ENCODE data around the gene DCAF15.

The DCAF15 gene

GRCh38 chr19:13931391-13932148 lies 20.7 kb upstream of the DCAF15 start:
- no peak for DNase-seq

- DNase-seq: no peak
Measured at GRCh38 chr19:13932149-13932637, 20.1 kb upstream of the DCAF15 start.

- no peak for DNase-seq
Measured at GRCh38 chr19:13932911-13933393, 19.4 kb upstream of the DCAF15 start.

GRCh38 chr19:13934785-13935109 lies 17.6 kb upstream of the DCAF15 start:
- no peak for DNase-seq

- DNase-seq: no peak
Measured at GRCh38 chr19:13935765-13936510, 16.4 kb upstream of the DCAF15 start.

GRCh38 chr19:13937479-13938300 lies 14.6 kb upstream of the DCAF15 start:
- no peak for DNase-seq

- no peak for DNase-seq
Measured at GRCh38 chr19:13938301-13939064, 13.8 kb upstream of the DCAF15 start, which contains the start of gene PODNL1. TSS of gene PODNL1 (minus strand) at chr19:13938417. CDS start at chr19:13938181, 236 bp downstream.

- DNase-seq: no peak
Measured at GRCh38 chr19:13942023-13942684, 10.2 kb upstream of the DCAF15 start.

GRCh38 chr19:13946414-13946813 lies 5.9 kb upstream of the DCAF15 start:
- no peak for DNase-seq

- no peak for DNase-seq
Measured at GRCh38 chr19:13951043-13951442, 1.3 kb upstream of the DCAF15 start.

- no peak for DNase-seq
Measured at GRCh38 chr19:13951799-13952153, 533 bp upstream of the DCAF15 start.

GRCh38 chr19:13952931-13953531 lies 722 bp downstream of the DCAF15 start:
- no peak for DNase-seq

GRCh38 chr19:13954185-13954584 lies 1.9 kb downstream of the DCAF15 start:
- no peak for DNase-seq

GRCh38 chr19:13955662-13956364 lies 3.5 kb downstream of the DCAF15 start:
- no peak for DNase-seq

GRCh38 chr19:13956365-13956744 lies 4.0 kb downstream of the DCAF15 start:
- DNase-seq: no peak

- DNase-seq: no peak
Measured at GRCh38 chr19:13957051-13957450, 4.7 kb downstream of the DCAF15 start.

- DNase-seq: no peak
Measured at GRCh38 chr19:13958043-13958442, 5.7 kb downstream of the DCAF15 start.

- no peak for DNase-seq
Measured at GRCh38 chr19:13959141-13959961, 7.0 kb downstream of the DCAF15 start.

GRCh38 chr19:13959962-13960862 lies 7.9 kb downstream of the DCAF15 start:
- DNase-seq: peak in 1 of 4 experiments; percentile 16

All from activated naive CD4-positive, alpha-beta T cell (primary cell).